ENCODE results near the gene NAXE.

DNA sequence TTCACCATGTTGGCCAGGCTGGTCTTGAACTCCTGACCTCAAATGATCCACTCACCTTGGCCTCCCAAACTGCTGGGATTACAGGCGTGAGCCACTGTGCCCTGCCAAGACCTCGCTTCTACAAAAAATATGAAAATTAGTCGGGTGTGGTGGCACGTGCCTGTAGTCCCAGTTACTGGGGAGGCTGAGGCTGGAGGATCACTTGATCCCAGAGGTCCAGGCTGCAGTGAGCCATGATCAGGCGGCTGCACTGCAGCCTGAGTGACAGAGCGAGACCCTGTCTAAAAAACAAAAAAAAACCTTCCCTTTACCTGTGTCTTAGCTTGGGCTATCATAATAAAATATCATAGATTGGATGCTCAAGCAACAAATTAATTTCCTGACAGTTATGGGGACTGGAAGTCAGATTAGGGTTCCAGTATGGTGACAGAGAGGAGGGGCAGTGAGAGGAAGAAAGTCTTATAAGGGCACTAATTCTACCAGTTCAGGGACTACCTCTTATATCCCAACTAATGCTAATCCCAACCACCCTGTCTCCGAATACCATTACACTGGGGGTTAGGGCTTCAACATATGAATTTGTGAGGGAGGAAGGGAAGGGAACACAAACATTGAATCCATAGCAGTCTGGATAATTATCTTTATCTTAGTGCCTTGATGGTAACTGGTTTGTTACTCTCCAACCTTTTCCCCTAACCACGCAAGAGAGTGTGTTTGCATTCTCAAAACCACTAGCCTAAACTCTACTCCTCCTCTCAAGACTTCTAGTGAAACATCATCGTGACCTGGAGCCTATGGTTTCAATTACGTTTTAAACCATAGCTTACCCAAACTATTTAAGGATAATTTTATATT lies 1.0 kb upstream of the NAXE start:
- TF ChIP-seq, protein P1, sequence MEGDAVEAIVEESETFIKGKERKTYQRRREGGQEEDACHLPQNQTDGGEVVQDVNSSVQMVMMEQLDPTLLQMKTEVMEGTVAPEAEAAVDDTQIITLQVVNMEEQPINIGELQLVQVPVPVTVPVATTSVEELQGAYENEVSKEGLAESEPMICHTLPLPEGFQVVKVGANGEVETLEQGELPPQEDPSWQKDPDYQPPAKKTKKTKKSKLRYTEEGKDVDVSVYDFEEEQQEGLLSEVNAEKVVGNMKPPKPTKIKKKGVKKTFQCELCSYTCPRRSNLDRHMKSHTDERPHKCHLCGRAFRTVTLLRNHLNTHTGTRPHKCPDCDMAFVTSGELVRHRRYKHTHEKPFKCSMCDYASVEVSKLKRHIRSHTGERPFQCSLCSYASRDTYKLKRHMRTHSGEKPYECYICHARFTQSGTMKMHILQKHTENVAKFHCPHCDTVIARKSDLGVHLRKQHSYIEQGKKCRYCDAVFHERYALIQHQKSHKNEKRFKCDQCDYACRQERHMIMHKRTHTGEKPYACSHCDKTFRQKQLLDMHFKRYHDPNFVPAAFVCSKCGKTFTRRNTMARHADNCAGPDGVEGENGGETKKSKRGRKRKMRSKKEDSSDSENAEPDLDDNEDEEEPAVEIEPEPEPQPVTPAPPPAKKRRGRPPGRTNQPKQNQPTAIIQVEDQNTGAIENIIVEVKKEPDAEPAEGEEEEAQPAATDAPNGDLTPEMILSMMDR (IDR thresholded peaks at IDR 0.05) = no peak
- no peak for TF ChIP-seq POLR2A (IDR thresholded peaks at IDR 0.05)

All from lower leg skin (tissue), 3 donors.